Peyer's patch (tissue), 4 donors: ENCODE results near the gene SLC4A1. TPM values are rescaled to one million over a fixed set of nuclear protein-coding genes. Genes with fewer than 3 reads are reported as not detected.
A peak's percentile ranks its signal among the peaks of the same experiment; 100 is the strongest.
"Not testable (repeated sequence)": the region's sequence is repeated elsewhere in the genome, so short reads cannot be mapped to it uniquely, and the experiment has no call there.

ENCODE experiments used
- DNase-seq, 3 donors: peaks; one replicate each; pipeline ENCODE4 v3.0.0-alpha.2; 2017 to 2019
- H3K27ac ChIP-seq, 4 donors: fragments of 200-600 bp; sonication (generic); one replicate each; pipeline ENCODE4 v1.5.1; 2016 to 2019
- H3K27me3 ChIP-seq, 2 donors: fragments of 200-600 bp; sonication (generic); one replicate each; pipeline ENCODE4 v1.5.1; 2019
- H3K36me3 ChIP-seq, 3 donors: fragments of 200-600 bp; sonication (generic); one replicate each; pipeline ENCODE4 v1.5.1; 2016 to 2019
- H3K4me1 ChIP-seq, 4 donors: fragments of 200-600 bp; sonication (generic); one replicate each; pipeline ENCODE4 v1.5.1; 2016 to 2019
- H3K4me3 ChIP-seq, 4 donors: fragments of 200-600 bp; sonication (generic); 1 replicate in 3 of 4; 2 replicates in 1 of 4; pipeline ENCODE4 v1.5.1; 2016 to 2019; ENCODE audit warnings: mild to moderate bottlenecking in 1 of 4
- H3K9me3 ChIP-seq, 4 donors: fragments of 200-600 bp; sonication (generic); one replicate each; pipeline ENCODE4 v1.5.1; 2016 to 2019; ENCODE audit warnings: mild to moderate bottlenecking in 1 of 4
- POLR2A ChIP-seq, 2 donors: fragments of 450-650 bp; IDR thresholded peaks; one replicate each; pipeline ENCODE4 v1.5.1; 2017; ENCODE audit warnings: antibody characterized with exemption in 2 of 2, mild to moderate bottlenecking in 2 of 2, moderate library complexity in 2 of 2
- total RNA-seq, 4 donors: library from RNA; depleted of rRNA; stranded (reverse); fragments of >200 nt; gene quantifications; one replicate each; pipeline ENCODE4 v1.1.0, GENCODE V29; 2016
- TF ChIP-seq, protein P1 (sequence below), 6 experiments: fragments of 450-650 bp in 4 of 6; fragments of 200-600 bp in 2 of 6; sonication (generic) in 1 of 6; IDR thresholded peaks; one replicate each; pipeline ENCODE4 v1.5.1; 2017 to 2019; ENCODE audit warnings: antibody characterized with exemption in 6 of 6, mild to moderate bottlenecking in 3 of 6, moderate library complexity in 1 of 6

The SLC4A1 gene
- total RNA-seq, 4 donors from 2014 or later, result not detected

DNA sequence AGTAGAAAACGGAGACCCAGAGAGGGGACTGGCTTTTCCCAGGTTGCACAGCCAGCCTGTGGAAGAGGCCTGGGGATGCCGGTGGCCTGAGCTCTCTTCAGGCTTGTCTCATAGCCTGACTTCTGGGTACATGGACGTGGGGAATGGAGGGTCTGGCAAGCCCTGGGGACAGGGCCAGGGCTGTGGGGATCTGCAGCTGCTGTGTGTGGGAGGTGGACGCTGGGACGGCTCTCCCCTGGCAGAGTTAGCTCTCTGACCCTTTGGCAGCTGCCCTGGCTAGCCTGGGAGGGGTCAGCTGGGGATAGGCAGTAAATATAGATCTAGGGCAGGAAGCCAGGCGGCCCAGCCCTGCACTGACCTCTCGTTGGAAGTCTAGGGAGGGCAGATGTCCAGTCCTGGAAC, 20.5 kb downstream of the SLC4A1 start:
- no peaks in the 10 kb centered on the region for H3K9me3 ChIP-seq
- no peak for DNase-seq
- no peak for TF ChIP-seq POLR2A (IDR thresholded peaks at IDR 0.05)
- TF ChIP-seq, protein P1, sequence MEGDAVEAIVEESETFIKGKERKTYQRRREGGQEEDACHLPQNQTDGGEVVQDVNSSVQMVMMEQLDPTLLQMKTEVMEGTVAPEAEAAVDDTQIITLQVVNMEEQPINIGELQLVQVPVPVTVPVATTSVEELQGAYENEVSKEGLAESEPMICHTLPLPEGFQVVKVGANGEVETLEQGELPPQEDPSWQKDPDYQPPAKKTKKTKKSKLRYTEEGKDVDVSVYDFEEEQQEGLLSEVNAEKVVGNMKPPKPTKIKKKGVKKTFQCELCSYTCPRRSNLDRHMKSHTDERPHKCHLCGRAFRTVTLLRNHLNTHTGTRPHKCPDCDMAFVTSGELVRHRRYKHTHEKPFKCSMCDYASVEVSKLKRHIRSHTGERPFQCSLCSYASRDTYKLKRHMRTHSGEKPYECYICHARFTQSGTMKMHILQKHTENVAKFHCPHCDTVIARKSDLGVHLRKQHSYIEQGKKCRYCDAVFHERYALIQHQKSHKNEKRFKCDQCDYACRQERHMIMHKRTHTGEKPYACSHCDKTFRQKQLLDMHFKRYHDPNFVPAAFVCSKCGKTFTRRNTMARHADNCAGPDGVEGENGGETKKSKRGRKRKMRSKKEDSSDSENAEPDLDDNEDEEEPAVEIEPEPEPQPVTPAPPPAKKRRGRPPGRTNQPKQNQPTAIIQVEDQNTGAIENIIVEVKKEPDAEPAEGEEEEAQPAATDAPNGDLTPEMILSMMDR (IDR thresholded peaks at IDR 0.05), result no peak
- H3K4me1 ChIP-seq, result peaks cover 0 to 20% (median 11%) of the 10 kb centered on the region in 4 donors
- H3K4me3 ChIP-seq, result no peak overlapping the region
- peak overlapping the region in 1 of 4 donors; percentile 5 for H3K27ac ChIP-seq
- no peaks in the 10 kb centered on the region for H3K36me3 ChIP-seq
- H3K27me3 ChIP-seq, result no peaks in the 10 kb centered on the region

DNA sequence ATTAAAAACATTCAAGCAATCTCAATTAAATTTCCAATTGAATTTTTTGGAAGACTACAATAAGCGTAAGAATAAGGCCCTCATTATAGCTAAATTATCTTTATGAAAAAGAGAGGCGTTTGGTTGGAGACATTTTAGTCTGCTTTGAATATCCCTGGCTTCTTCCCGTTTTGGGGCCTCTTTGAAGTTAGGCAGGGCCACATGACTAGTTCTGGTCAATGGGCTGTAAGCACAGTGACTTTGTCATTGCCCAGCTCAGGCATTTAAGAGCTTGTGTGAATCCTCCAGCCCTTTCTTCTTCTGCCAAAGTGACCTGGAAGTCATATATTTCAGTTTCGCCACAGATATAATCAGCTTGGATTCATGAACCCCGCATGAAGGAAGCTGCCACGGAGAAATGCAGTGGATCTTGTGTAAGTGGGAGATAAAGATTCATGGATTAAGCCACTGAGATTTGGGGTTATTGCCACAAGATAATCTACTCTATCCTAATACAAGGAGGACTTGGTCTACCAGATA, 26.8 kb downstream of the SLC4A1 start:
- H3K9me3 ChIP-seq, result no peaks in the 10 kb centered on the region
- no peak for TF ChIP-seq POLR2A (IDR thresholded peaks at IDR 0.05)
- TF ChIP-seq, protein P1 (IDR thresholded peaks at IDR 0.05), result no peak
- no peaks in the 10 kb centered on the region for H3K27me3 ChIP-seq
- H3K4me1 ChIP-seq, result peaks cover 0 to 8% (median 3%) of the 10 kb centered on the region in 4 donors
- no peaks in the 10 kb centered on the region for H3K36me3 ChIP-seq
- no peak overlapping the region for H3K27ac ChIP-seq
- no peak for DNase-seq
- no peak overlapping the region for H3K4me3 ChIP-seq

DNA sequence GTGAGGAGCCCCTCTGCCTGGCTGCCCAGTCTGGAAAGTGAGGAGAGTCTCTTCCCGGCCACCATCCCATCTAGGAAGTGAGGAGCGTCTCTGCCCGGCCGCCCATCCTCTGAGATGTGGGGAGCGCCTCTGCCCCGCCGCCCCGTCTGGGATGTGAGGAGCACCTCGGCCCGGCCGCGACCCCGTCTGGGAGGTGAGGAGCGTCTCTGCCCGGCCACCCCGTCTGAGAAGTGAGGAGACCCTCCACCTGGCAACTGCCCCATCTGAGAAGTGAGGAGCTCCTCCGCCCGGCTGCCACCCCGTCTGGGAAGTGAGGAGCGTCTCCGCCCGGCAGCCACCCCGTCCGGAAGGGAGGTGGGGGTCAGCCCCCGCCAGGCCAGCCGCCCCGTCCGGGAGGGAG, 30.0 kb downstream of the SLC4A1 start:
- not testable (repeated sequence) for H3K36me3 ChIP-seq, H3K27ac ChIP-seq, H3K4me3 ChIP-seq, H3K4me1 ChIP-seq, H3K27me3 ChIP-seq, DNase-seq, H3K9me3 ChIP-seq

DNA sequence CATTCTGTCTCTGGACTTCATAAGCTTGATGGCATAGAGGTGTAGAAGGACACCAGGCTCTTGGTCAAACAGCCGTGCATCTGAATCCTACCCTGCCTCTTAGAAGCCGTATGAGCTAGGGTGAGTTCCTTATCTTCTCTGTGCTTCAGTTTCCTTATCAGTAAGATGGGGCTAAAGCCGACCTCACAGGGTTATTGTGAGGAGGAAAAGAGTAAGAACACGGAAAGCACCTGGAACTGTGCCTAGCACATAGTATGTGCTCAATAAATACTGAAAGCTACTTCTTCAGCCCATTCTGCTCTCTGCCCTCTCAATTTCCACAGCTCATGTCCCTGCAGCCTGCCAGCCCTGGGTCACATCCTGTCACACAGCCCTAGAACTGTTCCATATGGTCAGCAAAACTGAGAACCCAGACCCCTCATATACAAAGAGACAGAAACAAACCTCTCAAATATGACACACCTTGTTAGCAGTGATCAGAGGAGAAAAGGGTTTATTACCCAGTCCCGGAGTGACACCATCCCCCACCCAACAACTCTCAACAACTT, 31.4 kb downstream of the SLC4A1 start:
- H3K36me3 ChIP-seq, result no peaks in the 10 kb centered on the region
- no peak overlapping the region for H3K4me3 ChIP-seq
- H3K4me1 ChIP-seq, result no peaks in the 10 kb centered on the region
- no peaks in the 10 kb centered on the region for H3K9me3 ChIP-seq
- H3K27me3 ChIP-seq, result no peaks in the 10 kb centered on the region
- TF ChIP-seq POLR2A (IDR thresholded peaks at IDR 0.05), result no peak
- H3K27ac ChIP-seq, result no peak overlapping the region
- no peak for DNase-seq

DNA sequence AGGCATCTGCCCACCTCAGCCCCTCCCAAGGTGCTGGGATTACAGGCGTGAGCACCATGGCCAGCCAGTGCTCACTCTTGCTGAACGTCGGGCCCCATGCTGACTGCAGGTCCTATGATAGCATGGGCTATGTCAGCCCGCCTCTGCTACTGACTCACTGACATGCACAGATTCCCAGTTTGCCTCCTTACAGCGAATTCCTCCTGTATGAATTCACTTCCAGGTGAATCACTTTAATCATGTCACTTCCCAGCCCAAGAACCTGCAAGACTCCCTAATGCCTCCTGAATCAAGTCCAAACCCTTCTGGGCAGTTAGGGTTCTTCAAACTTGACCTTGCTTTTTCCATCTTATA, 32.4 kb downstream of the SLC4A1 start:
- H3K36me3 ChIP-seq, result no peaks in the 10 kb centered on the region
- no peak overlapping the region for H3K4me3 ChIP-seq
- TF ChIP-seq POLR2A (IDR thresholded peaks at IDR 0.05), result no peak
- TF ChIP-seq, protein P1 (IDR thresholded peaks at IDR 0.05), result no peak
- no peaks in the 10 kb centered on the region for H3K9me3 ChIP-seq
- H3K27ac ChIP-seq, result no peak overlapping the region
- H3K4me1 ChIP-seq, result no peaks in the 10 kb centered on the region
- no peak for DNase-seq
- H3K27me3 ChIP-seq, result no peaks in the 10 kb centered on the region

DNA sequence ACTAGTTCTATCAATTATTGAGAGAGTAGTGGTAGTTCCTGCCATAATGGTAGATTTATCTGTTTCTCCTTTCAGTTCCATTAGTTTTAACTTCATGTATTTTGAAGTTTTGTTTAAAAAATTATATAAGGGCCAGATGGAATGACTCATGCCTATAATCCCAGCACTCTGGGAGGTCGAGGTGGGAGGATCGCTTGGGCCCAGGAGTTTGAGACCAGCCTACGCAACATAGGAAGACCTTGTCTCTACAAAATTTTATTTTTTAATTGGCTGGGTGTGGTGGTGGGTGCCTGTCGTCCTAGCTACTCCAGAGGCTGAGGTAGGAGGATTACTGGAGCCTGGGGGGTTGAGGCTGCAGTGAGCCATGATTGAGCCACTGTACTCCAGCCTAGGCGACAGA, 34.4 kb downstream of the SLC4A1 start:
- TF ChIP-seq POLR2A (IDR thresholded peaks at IDR 0.05), result no peak
- TF ChIP-seq, protein P1 (IDR thresholded peaks at IDR 0.05), result no peak
- DNase-seq, result no peak
- Histone ChIP-seq H3K9me3 (no peaks in the 10 kb centered on the region), H3K4me1 (no peaks in the 10 kb centered on the region), H3K36me3 (no peaks in the 10 kb centered on the region), H3K27ac (no peak overlapping the region), H3K4me3 (no peak overlapping the region), H3K27me3 (no peaks in the 10 kb centered on the region)

DNA sequence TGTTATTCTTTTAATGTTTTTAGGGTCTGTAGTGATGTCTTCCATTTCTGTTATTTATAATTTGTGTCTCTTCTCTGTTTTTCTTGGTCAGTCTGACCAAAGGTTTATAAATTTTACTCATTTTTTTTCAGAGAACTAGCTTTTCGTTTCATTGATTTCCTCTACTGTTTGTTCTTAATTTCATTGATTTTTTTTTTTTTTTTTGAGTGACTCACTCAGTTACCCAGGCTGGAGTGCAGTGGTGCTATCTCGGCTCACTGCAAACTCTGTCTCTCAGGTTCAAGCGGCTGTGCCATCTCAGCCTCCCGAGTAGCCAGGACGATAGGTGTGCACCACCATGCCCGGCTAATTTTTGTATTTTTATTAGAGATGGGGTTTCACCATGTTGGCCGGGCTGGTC, 35.9 kb downstream of the SLC4A1 start:
- Histone ChIP-seq H3K4me3 (no peak overlapping the region), H3K9me3 (no peaks in the 10 kb centered on the region), H3K4me1 (no peaks in the 10 kb centered on the region), H3K27me3 (no peaks in the 10 kb centered on the region), H3K36me3 (no peaks in the 10 kb centered on the region), H3K27ac (no peak overlapping the region)
- TF ChIP-seq, protein P1 (IDR thresholded peaks at IDR 0.05), result no peak
- TF ChIP-seq POLR2A (IDR thresholded peaks at IDR 0.05), result no peak
- DNase-seq, result no peak
